Measurements from ENCODE around the gene RTKN2.
"Not testable (repeated sequence)": the region's sequence is repeated elsewhere in the genome, so short reads cannot be mapped to it uniquely, and the experiment has no call there.

Gene RTKN2

GRCh38 chr10:62268399-62269114, at the start of gene RTKN2:
Gene RTKN2 (minus strand): TSS chr10:62268844. CDS start chr10:62268610, 234 bp downstream.
- peak; percentile 96 for DNase-seq (ENCODE audit: low spot score)

GRCh38 chr10:62317257-62317656, 48.6 kb upstream of the RTKN2 start:
- DNase-seq (ENCODE audit: low spot score) = no peak

- no peak for DNase-seq (ENCODE audit: low spot score)
These were observed 40.6 kb upstream of the RTKN2 start for GRCh38 chr10:62309254-62309653.

- no peak for DNase-seq (ENCODE audit: low spot score)
These were observed 39.5 kb upstream of the RTKN2 start for GRCh38 chr10:62308101-62308500.

- no peak for DNase-seq (ENCODE audit: low spot score)
These were observed 39.0 kb upstream of the RTKN2 start for GRCh38 chr10:62307635-62308034.

- DNase-seq (ENCODE audit: low spot score) = no peak
These were observed 38.0 kb upstream of the RTKN2 start for GRCh38 chr10:62306663-62307062.

GRCh38 chr10:62305813-62306212, 37.2 kb upstream of the RTKN2 start:
- no peak for DNase-seq (ENCODE audit: low spot score)

GRCh38 chr10:62303922-62304321, 35.3 kb upstream of the RTKN2 start:
- no peak for DNase-seq (ENCODE audit: low spot score)

GRCh38 chr10:62302760-62303159, 34.1 kb upstream of the RTKN2 start:
- DNase-seq (ENCODE audit: low spot score) = no peak

- DNase-seq (ENCODE audit: low spot score) = no peak
These were observed 29.2 kb upstream of the RTKN2 start for GRCh38 chr10:62297857-62298256.

GRCh38 chr10:62284221-62284620, 15.6 kb upstream of the RTKN2 start:
- no peak for DNase-seq (ENCODE audit: low spot score)

GRCh38 chr10:62281348-62281747, 12.7 kb upstream of the RTKN2 start:
- not testable (repeated sequence) for DNase-seq (ENCODE audit: low spot score)

- DNase-seq (ENCODE audit: low spot score) = not testable (repeated sequence)
These were observed 11.7 kb upstream of the RTKN2 start for GRCh38 chr10:62280392-62280791.

- DNase-seq (ENCODE audit: low spot score) = no peak
These were observed 9.8 kb upstream of the RTKN2 start for GRCh38 chr10:62278441-62278910.

GRCh38 chr10:62277971-62278370, 9.3 kb upstream of the RTKN2 start:
- DNase-seq (ENCODE audit: low spot score) = no peak

- no peak for DNase-seq (ENCODE audit: low spot score)
These were observed 1.4 kb upstream of the RTKN2 start for GRCh38 chr10:62270020-62270419.

GRCh38 chr10:62268027-62268398, 631 bp downstream of the RTKN2 start:
- no peak for DNase-seq (ENCODE audit: low spot score)

GRCh38 chr10:62266611-62267010, 2.0 kb downstream of the RTKN2 start:
- no peak for DNase-seq (ENCODE audit: low spot score)

- DNase-seq (ENCODE audit: low spot score) = no peak
These were observed 2.5 kb downstream of the RTKN2 start for GRCh38 chr10:62266147-62266546.

GRCh38 chr10:62264702-62265436, 3.8 kb downstream of the RTKN2 start:
- peak; percentile 45 for DNase-seq (ENCODE audit: low spot score)

GRCh38 chr10:62264126-62264525, 4.5 kb downstream of the RTKN2 start:
- no peak for DNase-seq (ENCODE audit: low spot score)

- no peak for DNase-seq (ENCODE audit: low spot score)
These were observed 7.0 kb downstream of the RTKN2 start for GRCh38 chr10:62261666-62262065.

- DNase-seq (ENCODE audit: low spot score) = no peak
These were observed 8.6 kb downstream of the RTKN2 start for GRCh38 chr10:62259998-62260397.

- no peak for DNase-seq (ENCODE audit: low spot score)
These were observed 9.2 kb downstream of the RTKN2 start for GRCh38 chr10:62259456-62259855.

All from ecto neural progenitor cell (in vitro differentiated cells).